ENCODE results near the gene SELENOM.

- TF ChIP-seq POLR2A (IDR thresholded peaks at IDR 0.05; ENCODE audit: low read length): no peak
- TF ChIP-seq GATA1 (IDR thresholded peaks at IDR 0.05; ENCODE audit: low read depth, low read length): no peak
Observed at GRCh38 chr22:31083377-31083768, 24.0 kb downstream of the SELENOM start.

Measured in erythroblast (primary cell).